Measurements from ENCODE around the gene SNAPIN.

SNAPIN gene

GRCh38 chr1:153610334-153610733 lies 48.2 kb upstream of the SNAPIN start:
- H3K27me3 ChIP-seq (ENCODE audit: control insufficient read depth, low read length), result no peaks in the 10 kb centered on the region
- no peaks in the 10 kb centered on the region for H3K9me2 ChIP-seq (replicated peaks; ENCODE audit: control insufficient read depth, low read length)
- H3K4me1 ChIP-seq (ENCODE audit: control insufficient read depth, low read length), result no peaks in the 10 kb centered on the region
- H3K9me3 ChIP-seq (ENCODE audit: control insufficient read depth, insufficient read depth, low read length), result no peaks in the 10 kb centered on the region
- no peaks in the 10 kb centered on the region for H3K79me2 ChIP-seq (ENCODE audit: control insufficient read depth, low read length)
- no peak overlapping the region for H3K4me3 ChIP-seq (ENCODE audit: low read length)
- H3F3A ChIP-seq (ENCODE audit: control insufficient read depth, insufficient read depth), result no peaks in the 10 kb centered on the region
- no peak overlapping the region for H3K27ac ChIP-seq (ENCODE audit: low read depth, low read length)
- H4K20me1 ChIP-seq (ENCODE audit: control insufficient read depth, insufficient read depth, low read depth, low read length), result no peaks in the 10 kb centered on the region
- no peaks in the 10 kb centered on the region for H3K36me3 ChIP-seq (ENCODE audit: control insufficient read depth, low read length)
- TF ChIP-seq CTCF (IDR thresholded peaks at IDR 0.05; ENCODE audit: low read depth, low read length, poor library complexity, severe bottlenecking), result no peak
- TF ChIP-seq EZH2phosphoT487 (IDR thresholded peaks at IDR 0.05; ENCODE audit: borderline replicate concordance, low read length), result no peak
- H3K4me2 ChIP-seq (ENCODE audit: low read length), result no peak overlapping the region

DNA sequence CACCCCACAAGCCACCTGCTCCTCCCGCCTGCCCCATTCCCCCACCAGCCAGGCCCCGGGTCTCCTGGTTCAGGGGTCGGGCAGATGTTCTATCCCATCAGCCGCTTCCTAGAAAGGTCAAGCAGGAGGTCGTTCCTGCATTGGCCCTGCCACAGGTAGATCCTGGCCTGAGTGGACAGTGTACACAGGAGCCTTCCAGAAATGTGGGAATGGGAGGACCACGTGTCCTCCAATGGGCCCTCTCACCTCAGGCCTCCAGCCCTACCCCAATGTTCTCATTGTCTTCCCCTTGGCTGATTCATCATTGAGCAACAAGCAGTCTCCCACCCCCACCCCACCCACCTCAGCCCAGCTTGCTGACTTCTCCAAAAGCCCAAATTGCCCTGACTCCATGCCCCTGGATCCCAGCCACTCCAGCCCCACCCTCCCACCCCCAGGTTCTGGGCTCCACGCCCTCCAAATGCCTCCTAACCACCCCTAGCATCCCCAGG lies 47.6 kb upstream of the SNAPIN start:
- Histone ChIP-seq H3K27me3 (ENCODE audit: control insufficient read depth, low read length) (no peaks in the 10 kb centered on the region), H3K9me2 (replicated peaks; ENCODE audit: control insufficient read depth, low read length) (no peaks in the 10 kb centered on the region), H4K20me1 (ENCODE audit: control insufficient read depth, insufficient read depth, low read depth, low read length) (no peaks in the 10 kb centered on the region), H3K27ac (ENCODE audit: low read depth, low read length) (no peak overlapping the region), H3K79me2 (ENCODE audit: control insufficient read depth, low read length) (no peaks in the 10 kb centered on the region), H3K36me3 (ENCODE audit: control insufficient read depth, low read length) (no peaks in the 10 kb centered on the region), H3K4me3 (ENCODE audit: low read length) (no peak overlapping the region), H3F3A (ENCODE audit: control insufficient read depth, insufficient read depth) (no peaks in the 10 kb centered on the region), H3K9me3 (ENCODE audit: control insufficient read depth, insufficient read depth, low read length) (no peaks in the 10 kb centered on the region), H3K4me1 (ENCODE audit: control insufficient read depth, low read length) (no peaks in the 10 kb centered on the region), H3K4me2 (ENCODE audit: low read length) (no peak overlapping the region)
- no peak for TF ChIP-seq CTCF (IDR thresholded peaks at IDR 0.05; ENCODE audit: low read depth, low read length, poor library complexity, severe bottlenecking)

DNA sequence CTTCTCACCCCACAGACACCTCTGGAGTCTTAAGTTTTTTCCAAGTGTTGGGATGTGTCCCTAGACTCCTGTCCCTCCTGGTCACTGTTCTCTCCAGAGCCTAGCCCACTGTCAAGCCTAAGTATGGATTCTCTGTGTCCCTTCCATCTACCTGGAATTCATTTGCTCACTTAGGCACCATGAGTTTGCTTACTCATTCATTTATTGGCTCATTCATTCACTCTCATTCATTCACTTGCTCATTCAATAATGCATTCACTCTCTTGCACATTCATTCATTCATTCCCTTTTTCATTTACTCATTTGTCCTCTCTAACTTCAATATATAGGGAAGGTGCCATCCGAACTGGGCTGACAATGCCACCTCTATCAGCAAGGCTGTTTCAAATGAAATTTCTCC lies 47.1 kb upstream of the SNAPIN start:
- H3K27me3 ChIP-seq (ENCODE audit: control insufficient read depth, low read length), result no peaks in the 10 kb centered on the region
- no peaks in the 10 kb centered on the region for H3K9me2 ChIP-seq (replicated peaks; ENCODE audit: control insufficient read depth, low read length)
- no peaks in the 10 kb centered on the region for H3K9me3 ChIP-seq (ENCODE audit: control insufficient read depth, insufficient read depth, low read length)
- H3K4me3 ChIP-seq (ENCODE audit: low read length), result no peak overlapping the region
- no peak for TF ChIP-seq CTCF (IDR thresholded peaks at IDR 0.05; ENCODE audit: low read depth, low read length, poor library complexity, severe bottlenecking)
- TF ChIP-seq EZH2phosphoT487 (IDR thresholded peaks at IDR 0.05; ENCODE audit: borderline replicate concordance, low read length), result no peak
- H3K27ac ChIP-seq (ENCODE audit: low read depth, low read length), result no peak overlapping the region
- no peaks in the 10 kb centered on the region for H3K4me1 ChIP-seq (ENCODE audit: control insufficient read depth, low read length)
- H3F3A ChIP-seq (ENCODE audit: control insufficient read depth, insufficient read depth), result no peaks in the 10 kb centered on the region
- H3K79me2 ChIP-seq (ENCODE audit: control insufficient read depth, low read length), result no peaks in the 10 kb centered on the region
- H3K36me3 ChIP-seq (ENCODE audit: control insufficient read depth, low read length), result no peaks in the 10 kb centered on the region
- H3K4me2 ChIP-seq (ENCODE audit: low read length), result no peak overlapping the region
- no peaks in the 10 kb centered on the region for H4K20me1 ChIP-seq (ENCODE audit: control insufficient read depth, insufficient read depth, low read depth, low read length)

Data from DOHH2 (cell line).